GM12875 (cell line): ENCODE measurements around the gene DDX54.

Experiments used
- H3K4me3 ChIP-seq: one replicate; pipeline ENCODE4 v1.5.1; 2011; ENCODE audit warnings: low read depth, low read length, control low read depth
- TF ChIP-seq, protein P1 (sequence below): IDR thresholded peaks from 2 replicates; pipeline ENCODE4 v1.5.1; 2011; ENCODE audit warnings: low read depth, mild to moderate bottlenecking, control low read depth, inconsistent platforms, low read length, moderate library complexity, borderline replicate concordance; ENCODE audit not compliant: insufficient read depth

The DDX54 gene

DNA sequence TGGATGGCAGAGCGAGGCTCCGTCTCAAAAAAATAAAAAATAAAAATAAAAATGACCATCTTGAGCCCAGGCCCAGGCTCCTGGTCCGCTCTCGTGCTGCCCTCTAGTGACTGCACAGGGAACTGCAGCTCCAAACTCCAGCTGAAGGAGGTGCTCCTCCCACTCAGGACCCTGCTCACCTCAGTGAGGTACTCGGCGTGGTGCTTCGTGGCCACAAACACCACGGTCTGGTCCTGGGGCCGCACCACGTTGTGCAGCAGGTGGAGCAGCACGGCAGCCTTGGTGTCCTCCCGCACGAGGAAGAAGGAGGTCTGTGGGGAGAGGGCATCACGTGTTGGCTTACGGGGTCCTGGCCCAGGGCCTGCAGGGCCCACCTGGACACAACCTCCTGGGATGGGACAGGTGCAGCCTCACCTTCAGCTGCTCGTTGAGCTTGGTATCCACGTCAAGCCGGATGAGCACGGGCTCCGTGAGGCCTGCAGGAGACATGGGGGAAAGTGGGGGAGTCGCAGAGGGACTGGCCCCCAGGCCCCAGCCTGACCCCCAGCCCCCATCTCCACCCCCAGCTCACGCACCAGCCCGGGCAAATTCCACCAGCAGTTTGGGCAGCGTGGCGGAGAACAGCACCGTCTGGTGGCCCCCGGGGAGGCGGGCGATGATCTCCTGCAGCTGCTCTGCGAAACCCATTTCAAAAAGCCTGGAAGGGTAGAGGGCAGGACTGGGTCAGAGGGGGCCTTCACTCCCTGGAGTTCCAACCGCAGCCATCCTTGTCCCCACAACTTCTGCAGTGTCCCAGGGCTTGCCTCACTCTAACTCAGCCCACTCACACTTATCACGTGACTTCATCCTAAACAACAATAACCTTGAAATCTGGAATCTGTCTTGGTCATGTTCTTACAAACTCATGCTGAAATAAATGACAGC lies 10.6 kb downstream of the DDX54 start:
- no peak overlapping the region for H3K4me3 ChIP-seq
- TF ChIP-seq, protein P1, sequence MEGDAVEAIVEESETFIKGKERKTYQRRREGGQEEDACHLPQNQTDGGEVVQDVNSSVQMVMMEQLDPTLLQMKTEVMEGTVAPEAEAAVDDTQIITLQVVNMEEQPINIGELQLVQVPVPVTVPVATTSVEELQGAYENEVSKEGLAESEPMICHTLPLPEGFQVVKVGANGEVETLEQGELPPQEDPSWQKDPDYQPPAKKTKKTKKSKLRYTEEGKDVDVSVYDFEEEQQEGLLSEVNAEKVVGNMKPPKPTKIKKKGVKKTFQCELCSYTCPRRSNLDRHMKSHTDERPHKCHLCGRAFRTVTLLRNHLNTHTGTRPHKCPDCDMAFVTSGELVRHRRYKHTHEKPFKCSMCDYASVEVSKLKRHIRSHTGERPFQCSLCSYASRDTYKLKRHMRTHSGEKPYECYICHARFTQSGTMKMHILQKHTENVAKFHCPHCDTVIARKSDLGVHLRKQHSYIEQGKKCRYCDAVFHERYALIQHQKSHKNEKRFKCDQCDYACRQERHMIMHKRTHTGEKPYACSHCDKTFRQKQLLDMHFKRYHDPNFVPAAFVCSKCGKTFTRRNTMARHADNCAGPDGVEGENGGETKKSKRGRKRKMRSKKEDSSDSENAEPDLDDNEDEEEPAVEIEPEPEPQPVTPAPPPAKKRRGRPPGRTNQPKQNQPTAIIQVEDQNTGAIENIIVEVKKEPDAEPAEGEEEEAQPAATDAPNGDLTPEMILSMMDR, result peak; percentile 98

DNA sequence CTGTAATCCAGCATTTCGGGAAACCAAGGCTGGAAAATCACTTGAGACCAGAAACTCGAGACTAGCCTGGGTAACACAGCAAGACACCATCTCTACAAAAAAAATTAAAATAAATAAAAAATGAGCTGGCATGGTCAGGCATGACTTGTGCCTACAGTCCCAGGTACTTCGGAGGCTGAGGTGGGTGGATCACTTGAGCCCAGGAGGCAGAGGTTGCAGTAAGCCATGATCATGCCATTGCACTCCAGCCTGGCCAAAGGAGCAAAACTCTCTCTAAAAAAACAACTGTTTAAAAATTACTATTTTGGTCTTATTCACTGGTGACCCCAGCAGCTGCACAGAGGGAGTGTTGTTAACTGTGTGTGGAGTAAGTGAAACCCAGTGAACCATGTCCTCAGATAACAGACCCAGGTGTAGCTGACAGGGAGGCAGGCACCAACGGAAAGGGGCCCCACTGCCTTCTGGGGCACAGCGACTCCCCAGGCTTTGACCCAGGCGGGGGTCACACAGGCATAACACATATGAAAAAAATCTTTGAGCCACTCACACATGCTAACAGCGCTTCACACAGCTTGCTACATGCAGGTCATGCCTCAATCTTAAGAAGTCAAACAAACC lies 12.1 kb downstream of the DDX54 start:
- no peak overlapping the region for H3K4me3 ChIP-seq
- TF ChIP-seq, protein P1, result no peak

DNA sequence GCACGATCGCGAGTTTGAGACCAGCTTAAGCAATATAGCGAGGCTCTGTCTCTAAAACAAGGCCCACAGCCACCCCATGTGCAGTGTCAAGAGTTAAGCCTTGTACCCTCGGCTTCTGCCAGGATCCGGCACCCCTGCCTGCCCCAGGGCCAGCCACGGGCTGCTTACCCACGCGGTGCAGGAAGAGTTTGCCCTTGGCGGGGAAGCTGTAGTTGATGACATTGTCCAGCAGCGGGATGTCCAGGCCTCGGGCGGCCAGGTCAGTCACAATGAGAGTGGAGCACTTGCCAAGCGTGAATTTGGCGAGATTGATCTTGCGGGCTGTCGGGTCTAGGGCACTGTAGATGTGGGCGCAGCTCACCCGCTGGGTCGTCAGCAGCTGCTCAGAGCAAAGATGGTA lies 13.1 kb downstream of the DDX54 start:
- TF ChIP-seq, protein P1, result no peak
- H3K4me3 ChIP-seq, result no peak overlapping the region

DNA sequence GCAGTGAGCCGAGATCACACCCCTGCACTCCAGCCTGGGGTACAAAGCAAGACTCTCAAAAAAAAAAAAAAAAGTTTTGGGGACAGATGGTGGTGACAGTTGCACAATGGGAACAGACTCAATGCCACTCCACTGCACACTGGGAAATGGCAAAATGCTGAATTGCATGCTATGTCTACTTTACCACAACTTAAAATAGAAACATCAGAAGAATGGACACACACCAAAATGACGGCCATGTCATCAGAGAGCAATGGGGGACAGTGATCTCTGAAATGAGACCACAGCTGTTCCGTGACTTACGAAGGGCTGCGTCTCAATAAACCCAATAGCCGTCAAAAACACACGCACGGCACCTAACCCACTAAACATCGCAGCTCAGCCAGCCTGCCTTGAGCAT lies 13.7 kb downstream of the DDX54 start:
- TF ChIP-seq, protein P1, result no peak
- no peak overlapping the region for H3K4me3 ChIP-seq

DNA sequence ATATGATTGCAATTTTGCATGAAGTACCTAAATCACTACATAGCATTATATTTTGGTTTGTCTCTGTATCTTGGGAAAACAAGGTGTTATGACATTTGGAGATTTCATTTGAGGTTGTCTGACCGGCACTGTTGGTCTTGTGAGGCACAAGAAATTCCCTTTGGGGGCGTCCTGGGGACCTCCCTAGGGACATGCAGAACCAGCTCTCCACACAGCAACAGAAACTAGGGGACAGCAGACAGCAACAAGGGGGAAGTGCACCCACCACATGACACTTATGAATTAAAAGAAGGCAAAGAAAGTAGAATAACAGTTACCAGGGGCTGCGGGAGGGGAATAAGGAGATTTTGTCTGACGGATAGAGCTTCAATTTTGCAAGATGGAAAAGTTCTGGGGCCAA lies 14.4 kb downstream of the DDX54 start:
- TF ChIP-seq, protein P1, result no peak
- no peak overlapping the region for H3K4me3 ChIP-seq

DNA sequence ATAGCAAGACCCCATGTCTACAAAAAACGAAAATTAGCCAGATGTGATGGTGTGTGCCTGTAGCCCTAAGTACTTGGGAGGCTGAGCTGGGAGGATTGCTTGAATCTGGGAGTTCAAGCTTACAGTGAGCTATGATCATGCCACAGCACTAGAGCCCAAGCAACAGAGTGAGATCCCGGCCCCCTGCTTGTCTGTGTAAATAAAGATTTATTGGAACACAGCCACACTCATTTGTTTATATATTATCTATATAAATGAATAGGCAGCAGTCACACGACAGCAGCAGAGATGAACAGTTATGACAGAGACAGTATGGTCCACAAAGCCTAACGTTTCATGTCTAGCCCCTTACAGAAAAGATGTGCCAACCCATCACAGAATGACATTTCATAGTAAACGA lies 14.8 kb downstream of the DDX54 start:
- TF ChIP-seq, protein P1, result no peak
- H3K4me3 ChIP-seq, result no peak overlapping the region

DNA sequence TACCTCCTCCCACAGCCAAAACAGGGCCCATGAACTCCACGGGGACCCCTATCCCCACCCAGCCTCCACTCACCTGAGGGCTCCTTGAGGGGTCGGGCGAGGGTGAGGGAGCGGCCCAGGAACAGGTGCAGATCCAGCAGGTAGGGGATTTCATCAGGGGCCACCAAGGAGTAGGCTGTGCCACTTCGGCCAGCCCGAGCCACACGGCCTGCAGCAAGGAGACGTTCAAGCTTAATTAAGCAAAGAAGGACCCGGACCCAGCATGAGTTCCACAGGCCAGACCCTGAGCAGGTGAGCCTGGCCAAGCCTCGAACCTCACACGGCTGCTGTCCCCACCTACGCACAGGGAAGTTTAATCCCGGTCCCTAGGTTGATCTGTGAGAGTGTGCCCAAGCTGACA lies 15.6 kb downstream of the DDX54 start:
- no peak overlapping the region for H3K4me3 ChIP-seq
- TF ChIP-seq, protein P1, result no peak
